Activated CD8-positive, alpha-beta memory T cell treated with anti-CD3 and anti-CD28 coated beads, Interleukin-2, amount 50 U/mL, for 4 hours (primary cell): ENCODE data around the gene NELL1.

ENCODE experiments used
- DNase-seq: peaks from one replicate; pipeline ENCODE4 v3.0.0-alpha.2; 2020

NELL1 gene

DNA sequence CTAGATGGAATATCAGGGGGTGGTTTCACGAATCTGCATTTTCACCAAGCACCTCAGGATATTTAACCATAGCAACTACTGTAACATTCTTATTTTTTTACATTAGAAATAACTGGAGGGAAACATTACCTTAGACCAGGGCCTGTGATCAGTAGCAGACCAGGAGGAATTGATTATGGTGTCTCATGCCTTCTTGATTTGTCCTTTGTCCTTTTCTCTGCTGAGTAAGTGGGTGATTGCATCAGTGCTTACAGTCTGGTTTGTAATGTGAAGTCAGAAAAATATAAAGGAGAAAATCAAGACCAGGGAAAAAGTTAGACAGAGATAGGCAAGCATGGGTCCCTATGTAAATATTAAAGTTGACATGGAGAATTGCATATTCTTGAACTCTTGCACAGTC lies 703.3 kb downstream of the NELL1 start:
- DNase-seq = no peak

DNA sequence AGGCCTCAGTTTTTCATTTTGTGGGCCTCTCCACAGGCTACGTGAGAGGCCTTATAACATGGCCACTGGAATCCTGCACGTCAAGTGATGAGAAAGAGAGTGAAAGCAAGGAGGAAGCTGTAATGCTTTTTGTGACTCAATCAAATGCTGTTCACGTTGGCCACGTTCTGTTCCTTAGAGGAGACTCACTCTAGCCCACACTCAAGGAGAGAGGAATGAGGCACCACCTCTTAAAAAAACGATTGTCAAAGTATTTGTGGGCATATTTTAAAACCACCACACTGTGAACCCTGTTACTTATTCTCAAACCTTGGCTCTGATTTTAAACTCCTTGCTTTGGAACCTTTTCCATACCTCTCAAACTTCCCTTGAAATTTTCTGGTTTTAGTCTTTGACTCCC lies 705.0 kb downstream of the NELL1 start:
- no peak for DNase-seq

DNA sequence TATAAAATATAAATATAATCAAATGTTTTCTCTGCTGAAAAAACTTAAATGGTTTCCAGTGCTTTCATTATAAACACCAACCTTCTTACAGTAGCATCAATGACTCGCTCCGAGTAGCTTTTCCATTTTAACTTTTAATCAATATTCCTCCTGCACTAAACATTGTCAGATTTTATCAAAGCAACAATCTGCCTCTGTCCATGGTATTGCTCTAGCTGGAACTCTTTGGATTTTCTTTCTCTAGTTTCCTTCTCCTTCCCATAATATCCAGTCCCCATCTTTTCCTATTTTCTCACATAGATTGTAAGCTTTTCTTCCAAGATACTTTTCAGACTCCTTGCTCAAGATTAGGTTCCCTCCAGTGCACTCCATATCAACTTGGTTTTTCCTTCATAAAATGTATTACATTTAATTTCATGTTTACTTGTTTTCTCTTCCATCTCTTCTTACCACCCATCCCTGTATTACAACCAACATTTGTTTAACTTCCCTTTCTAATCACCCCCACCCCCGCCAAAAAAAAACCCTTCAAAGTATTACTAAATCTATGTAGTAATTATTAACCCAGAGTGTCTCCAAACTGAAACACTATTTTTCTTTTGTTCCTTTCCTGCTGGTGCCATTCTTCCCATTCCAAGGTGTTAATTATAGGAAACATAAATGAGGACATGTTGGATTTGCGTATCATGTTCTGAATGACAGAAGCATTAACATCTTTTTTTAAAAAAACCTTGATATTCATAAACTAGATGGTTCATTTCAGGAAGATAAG lies 716.5 kb downstream of the NELL1 start:
- no peak for DNase-seq

DNA sequence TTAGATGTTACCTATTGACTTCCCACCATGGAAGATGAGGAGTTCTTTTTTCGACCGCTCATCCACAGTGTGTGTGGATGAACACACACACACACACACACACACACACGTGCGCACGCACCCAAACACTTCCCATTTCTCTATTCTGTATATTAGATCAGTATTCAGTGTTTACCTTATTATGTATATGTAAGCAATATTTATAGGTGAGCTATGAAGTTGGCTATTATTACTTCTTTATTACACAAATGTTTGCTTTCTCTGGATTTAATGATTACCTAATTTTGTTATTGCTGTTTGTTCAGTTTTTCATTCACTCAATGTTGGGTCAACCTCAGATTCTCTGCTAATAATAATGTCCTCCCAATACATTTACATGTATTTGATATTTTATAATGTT lies 721.0 kb downstream of the NELL1 start:
- no peak for DNase-seq

DNA sequence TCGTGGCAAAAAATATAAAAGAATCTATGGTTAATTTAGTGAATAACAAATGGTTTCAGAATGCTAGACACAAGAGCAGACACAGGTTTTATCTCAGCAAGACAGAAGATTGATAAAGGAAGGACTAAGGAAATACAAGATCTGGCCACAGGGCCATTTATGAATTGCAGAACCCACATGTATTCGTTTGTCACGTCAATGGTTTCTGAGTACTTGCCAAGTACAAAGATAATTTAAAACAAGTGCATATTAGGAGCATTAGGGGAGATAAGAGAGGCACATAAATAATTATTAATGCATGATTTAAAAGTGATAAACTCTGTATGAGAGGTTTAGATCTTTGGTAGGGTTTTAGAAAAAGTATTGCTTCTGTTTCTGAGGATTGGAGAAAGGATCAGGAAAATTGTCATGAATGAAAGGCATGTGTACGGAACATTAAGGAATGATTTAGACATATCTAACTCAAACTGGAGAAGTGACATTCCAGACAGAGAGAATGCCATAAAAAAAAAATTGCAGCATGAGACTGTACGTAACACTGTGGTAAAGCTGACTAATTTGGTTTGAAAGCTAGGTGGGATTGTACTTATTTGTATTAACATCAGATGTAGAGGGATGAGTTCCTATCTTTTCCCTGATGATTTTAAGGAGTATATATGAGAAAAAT lies 727.1 kb downstream of the NELL1 start:
- no peak for DNase-seq

DNA sequence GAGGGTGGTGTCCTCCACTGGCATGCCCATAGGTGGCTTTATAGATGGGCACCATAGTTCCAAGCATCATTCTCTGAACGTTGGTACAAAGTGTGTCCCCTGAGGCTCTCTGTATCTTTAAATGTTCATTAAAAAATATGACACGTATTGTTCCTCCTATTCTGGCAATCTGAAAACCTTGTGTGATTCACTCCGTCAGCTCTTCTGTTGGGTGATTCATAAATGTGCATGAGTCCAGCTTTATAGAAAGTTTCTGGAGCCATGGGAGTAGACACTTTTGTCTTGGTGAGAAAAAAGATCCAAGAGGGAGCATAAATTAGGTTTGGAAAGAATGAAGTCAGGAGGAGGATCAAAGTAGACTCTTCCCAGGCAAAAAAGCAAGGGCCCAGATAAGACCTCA lies 728.8 kb downstream of the NELL1 start:
- no peak for DNase-seq

DNA sequence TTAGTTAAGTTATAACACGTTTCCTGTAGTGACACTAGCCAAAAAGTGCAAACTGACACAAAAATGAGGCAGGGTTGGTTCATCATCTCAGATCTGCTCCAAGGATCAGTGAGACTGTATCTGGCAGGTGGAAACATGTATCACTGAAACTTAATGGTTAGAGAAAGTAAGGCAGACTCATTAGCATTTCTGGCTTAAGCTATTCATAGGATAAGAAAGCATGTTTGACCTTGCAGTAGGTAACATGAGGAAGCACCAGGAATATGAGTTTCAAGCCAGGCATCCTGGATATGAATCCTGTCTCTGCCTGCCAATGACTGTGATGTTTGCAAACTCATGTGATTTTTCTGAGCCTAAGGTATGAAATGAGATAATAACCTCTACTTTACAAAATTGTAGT lies 732.1 kb downstream of the NELL1 start:
- DNase-seq = no peak

DNA sequence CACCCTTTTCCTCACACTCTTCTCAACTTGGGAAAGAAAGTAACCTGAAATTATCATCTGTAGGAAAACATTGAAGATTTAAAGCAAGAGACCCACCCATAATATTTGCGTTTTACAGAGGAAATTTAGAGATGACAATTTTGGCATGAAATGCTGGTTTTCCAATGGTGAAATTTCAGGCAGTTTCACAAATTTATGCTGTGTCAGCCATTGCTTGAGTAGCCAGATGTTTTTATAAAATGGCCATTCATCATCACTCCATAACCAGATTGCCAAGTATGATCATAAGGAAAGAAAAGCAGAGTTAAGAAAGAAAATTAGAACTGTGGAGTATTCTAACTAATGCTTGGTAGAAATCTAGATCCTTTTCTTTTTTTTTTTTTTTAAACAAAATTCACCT lies 732.9 kb downstream of the NELL1 start:
- DNase-seq = no peak

DNA sequence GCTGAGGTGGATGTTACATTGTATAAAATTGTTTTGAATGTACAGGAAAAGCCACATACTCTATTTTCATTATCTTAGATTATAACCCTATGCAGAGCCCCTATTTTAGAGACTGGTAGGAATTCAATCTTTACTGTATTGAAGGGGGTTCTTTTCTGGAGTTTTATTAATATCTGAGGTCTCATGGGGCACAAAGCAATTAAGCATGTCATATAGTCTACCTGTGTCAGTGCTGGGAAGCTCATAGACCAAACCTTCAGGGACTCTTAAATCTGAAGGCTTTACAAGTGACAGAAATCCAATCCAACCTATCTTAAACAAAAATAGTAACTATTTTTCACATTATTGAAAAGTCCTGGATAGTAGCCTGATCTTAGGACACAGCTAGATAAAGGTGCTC lies 733.7 kb downstream of the NELL1 start:
- DNase-seq = no peak

DNA sequence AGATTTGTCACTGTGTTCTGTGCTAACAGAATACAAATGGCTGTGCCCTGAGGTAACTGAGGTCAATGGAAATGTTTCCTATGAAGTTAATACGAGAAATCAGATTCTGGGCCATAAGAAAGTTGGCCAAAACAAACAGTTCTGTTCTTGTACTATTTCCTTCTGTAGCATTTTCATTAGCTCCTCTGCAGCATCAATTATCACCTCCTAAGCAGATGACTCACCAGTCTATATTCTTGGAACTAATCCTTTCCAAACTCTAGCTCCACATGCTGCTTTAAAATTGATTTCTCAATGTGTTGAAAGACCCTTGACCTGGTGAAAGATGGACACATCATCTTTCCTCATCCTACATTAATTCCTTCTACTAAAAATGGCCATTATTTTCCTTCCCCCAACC lies 736.0 kb downstream of the NELL1 start:
- DNase-seq = no peak

DNA sequence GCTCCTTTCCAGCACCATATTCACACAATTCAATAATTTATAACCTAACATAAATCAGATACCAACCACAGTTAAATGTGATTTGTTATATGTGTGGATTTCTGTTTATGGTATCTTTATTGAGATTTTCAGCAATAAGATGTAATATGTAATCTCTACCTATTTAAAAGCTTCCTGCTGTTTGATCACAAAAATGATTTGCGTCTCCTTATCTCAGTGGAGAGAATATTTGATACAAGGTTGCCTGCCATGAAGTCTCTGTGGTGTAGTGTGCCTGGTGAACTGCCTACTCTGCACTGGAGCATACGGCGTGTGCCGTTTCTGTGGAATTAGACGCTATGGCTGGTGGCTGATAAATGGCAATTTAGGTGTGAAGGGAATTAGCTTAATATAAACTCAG lies 741.1 kb downstream of the NELL1 start:
- DNase-seq = no peak

DNA sequence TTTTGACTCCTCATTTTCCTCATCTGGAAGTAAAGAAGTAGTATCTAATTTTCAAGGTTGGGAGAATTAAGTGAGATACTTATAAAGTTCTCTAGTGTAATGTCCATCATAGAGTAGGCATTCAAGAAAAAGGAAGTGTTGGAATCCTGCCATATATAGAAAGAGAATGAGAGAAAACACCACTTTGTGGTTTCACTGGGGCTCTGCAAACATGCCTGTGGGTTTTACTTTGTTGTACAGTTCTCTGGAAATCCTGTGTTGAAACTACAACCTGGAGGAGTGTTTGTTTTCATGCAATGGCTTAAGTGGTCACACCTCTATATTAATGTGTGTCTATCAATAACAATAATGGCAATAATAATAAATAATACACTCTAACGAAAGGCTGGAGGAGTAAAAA lies 741.7 kb downstream of the NELL1 start:
- DNase-seq = no peak

DNA sequence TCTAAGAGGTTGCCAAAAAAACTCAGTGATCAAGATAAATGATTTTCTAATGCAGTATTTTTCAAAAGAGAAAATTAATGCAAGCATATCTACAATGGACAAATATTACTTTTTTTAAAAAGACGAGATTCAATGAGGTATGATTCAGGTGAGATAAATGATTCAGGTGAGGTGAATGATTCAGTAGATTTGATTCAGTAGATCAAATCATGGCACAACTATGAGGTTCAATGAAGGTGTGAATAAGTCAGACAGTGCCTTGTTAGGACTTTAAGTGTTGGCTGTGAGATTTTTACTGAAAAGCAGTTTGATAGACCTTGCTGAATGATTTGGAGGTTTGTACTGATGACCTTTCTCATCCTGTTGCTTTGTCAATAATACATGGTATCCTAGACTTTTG lies 742.2 kb downstream of the NELL1 start:
- no peak for DNase-seq

DNA sequence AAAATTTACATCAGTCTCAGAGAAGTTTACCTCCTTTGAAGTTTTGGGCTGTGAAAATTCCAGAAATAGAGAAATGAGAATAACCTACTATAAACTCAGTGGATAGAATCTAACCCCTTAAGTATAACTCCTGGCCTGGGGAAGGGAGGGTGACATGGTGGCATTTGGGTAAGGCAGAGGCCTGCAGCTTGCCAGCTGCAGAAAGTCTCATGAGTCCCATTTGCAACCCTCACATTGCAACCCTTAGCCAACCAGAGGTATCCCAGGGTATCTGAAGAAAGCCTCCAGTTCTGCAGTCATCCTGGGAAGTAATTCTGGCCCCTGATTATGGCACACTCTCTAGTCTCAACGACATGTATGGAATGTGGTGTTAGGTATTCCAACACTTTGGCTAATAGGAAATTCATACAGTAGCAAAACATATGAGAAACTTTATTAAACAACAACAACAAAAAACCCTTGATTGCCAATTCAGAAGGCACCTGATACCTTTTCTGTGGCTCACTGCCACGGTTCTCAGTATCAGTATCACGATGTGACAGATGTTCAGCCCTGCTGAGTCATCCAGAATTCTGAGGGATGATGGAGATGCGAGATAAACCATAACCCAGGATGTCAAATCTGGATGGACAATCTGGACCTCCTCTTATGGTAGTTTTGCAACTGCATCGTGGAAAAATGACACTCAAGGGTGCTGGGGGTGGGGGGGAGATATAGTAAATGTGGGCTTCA lies 743.4 kb downstream of the NELL1 start:
- no peak for DNase-seq

DNA sequence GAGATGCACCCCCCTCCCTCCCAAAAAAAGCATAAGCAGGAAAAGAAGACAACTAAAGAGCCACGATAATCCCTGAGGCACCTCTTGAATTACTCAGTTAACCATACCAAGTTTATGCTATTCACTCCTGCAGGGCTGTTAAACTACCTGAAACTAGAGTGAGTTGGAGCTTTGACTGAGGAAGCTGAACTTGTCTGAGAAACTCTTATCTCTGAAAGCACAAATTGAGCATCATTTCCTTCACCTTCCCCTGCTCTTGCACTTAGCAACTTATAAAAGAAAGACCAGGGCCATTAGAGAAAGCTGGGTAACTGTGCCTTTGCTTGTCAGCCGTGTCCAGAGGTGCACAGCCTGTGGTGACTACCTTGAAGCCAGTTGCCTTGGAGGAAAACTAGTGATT lies 745.6 kb downstream of the NELL1 start:
- no peak for DNase-seq

DNA sequence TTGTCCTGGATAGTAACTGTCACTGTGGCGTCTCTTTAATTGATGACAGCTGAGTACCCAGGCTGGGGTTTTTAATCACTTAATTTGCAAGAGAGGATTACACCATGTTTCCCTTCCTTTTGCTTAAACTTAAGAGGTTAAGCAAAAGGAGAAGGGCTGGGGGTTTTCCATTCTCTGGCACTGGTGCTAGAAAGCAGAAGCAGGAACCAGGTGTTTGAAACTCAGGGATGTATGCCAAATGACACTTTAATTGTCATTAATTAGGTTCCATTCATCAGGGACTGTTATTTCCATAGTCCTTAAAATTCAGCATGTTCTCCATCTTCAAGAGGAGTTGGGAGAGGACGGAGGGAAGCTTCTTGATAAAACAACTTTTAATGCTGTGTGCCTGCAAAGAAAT lies 746.2 kb downstream of the NELL1 start:
- DNase-seq = no peak

DNA sequence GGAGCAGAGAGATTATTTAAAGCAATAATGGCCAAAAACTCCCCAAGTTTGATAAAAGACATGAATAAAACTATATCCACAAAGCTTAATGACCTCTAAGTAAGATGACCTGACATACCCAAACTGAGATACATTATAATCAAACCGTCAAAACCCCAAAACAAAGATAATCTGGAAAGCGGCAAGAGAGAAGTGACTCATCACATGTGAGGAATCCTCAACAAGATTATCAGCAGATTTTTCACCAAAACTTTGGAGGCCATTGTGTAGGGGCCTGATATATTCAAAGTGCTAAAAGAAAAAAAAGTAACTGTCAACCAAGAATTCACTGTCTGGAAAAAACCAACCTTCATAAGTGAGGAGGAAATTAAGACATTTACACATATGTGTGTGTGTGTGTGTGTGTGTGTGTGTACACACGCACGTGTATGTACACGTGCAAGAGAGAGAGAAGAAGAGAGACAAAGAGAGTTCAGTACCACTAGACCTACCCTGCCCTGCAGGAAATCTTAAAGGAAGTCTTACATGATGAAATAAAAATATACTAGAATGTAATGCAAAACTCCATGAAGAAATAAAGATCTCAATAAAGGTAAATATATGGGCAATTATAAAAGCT lies 752.4 kb downstream of the NELL1 start:
- no peak for DNase-seq

DNA sequence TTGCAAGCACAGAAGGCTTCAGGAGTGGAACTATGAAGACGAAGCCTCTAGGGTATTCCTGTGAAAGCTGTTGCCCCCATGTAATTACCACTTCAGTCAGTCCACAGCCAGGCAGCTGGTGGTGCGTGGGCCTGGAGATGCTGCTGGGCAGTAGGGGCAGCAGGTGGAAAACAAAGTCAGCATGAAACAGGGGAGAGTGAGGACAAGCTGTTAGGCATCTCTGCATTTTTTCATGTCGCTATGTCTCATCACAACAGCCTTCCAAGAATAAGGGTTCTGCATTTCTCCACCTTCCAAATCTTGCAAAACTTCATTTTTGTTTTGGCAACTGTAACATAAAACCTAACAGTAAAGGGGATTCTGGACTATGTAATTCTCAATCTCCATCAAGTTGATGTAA lies 757.5 kb downstream of the NELL1 start:
- no peak for DNase-seq

DNA sequence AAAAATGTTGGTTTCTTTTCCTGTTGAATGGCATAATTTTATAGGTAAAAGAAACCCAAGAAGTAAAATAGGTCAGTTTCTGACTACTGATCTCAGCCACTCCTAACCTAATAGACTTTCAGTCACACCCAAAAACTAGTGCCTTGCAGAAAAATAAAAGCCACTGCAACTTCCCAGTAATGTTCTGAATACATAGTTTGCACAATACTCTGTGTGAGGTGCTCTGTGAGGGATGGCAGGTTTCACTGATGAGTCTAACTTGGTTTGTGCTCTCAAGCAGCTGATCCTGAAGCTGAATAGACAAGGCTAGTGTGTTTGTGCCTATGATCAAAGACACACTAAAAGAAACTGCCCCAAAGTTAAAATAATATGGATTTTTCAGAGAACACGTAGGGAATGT lies 758.3 kb downstream of the NELL1 start:
- DNase-seq = no peak

DNA sequence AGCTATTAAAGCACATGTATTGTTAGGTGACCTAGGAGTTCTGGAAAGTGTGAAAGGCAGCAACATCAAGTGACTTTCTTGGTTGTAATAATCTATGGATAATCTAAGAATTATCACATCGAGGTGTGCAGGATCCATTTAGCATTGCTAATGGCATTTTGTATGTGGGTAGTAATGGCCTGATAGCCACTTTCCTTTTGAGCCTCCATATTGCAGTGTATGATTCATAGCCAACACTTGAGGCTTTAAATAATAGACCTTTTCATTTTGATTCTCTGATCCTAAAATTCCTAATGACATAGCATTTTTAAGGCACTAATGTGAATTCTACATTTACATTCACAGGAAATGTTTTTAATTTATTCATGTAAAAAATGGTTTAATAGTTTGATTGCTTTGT lies 759.4 kb downstream of the NELL1 start:
- no peak for DNase-seq

DNA sequence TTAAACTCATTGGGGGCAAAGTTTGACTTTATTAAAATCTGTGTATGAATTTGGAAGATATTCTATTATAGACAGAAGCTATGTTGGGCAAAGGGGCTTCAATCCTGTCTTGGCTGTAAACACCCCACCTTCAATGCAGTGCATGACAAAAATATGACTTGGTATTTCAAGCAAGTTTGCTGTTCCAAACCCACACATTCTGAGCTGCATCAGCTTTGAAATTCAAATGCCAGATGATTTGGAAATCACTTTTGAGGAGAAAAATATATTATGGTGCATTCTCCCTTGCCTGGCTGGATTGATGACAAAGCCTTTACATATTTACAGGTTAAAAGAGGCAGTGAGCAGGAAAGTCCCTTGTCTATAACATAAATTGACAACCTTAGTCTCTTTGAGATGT lies 760.0 kb downstream of the NELL1 start:
- DNase-seq = no peak

DNA sequence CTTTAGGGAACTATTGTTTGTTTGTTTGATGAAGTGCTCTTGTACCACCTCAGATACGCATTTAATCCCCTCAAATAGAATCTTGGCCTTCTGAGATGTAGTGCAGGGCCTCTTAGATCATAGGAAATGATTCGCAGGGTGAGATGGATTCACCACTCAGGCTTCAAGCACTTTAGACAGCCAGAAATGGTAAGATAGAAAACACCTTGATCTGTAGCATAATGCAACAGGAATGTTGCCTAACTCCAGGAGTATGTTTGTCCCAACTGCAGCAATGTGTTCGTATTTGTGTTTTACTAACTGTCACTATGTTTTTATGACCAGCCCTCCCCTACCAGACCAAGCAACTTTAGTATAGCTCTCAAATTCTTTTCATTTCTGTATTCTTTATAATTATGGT lies 761.2 kb downstream of the NELL1 start:
- no peak for DNase-seq

DNA sequence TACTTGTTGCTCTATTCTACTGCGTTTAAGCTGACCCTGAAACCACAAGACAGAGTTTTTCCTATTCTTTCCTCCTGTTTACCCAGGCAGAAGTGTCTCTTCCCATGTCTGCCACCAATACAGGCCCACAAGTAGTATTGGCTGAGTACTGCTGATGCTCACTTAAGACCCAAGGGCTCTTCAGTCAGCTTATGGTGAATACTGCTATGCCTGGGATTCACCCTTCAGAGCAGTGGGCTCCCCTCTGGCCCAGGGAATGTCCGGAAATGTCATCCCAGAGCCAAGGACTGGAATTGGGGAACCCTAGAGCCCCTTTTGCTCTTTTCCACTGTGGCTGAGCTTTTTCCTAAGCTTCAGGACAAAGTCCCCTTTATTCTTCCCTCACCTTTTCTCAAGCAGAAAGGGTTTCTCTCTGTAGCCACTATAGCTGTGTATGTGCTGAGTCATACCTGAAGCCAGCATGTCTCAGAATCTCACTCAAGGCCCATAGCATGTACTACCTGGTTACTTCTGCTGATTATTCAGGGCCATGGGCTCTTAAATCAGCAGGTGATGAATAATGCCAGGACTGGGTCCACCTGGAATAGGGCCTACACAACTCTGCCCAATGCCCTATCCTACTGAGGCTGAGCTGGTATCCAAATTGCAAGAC lies 777.7 kb downstream of the NELL1 start:
- no peak for DNase-seq
